ENCODE measurements around the gene DNAI1.

Gene DNAI1

DNA sequence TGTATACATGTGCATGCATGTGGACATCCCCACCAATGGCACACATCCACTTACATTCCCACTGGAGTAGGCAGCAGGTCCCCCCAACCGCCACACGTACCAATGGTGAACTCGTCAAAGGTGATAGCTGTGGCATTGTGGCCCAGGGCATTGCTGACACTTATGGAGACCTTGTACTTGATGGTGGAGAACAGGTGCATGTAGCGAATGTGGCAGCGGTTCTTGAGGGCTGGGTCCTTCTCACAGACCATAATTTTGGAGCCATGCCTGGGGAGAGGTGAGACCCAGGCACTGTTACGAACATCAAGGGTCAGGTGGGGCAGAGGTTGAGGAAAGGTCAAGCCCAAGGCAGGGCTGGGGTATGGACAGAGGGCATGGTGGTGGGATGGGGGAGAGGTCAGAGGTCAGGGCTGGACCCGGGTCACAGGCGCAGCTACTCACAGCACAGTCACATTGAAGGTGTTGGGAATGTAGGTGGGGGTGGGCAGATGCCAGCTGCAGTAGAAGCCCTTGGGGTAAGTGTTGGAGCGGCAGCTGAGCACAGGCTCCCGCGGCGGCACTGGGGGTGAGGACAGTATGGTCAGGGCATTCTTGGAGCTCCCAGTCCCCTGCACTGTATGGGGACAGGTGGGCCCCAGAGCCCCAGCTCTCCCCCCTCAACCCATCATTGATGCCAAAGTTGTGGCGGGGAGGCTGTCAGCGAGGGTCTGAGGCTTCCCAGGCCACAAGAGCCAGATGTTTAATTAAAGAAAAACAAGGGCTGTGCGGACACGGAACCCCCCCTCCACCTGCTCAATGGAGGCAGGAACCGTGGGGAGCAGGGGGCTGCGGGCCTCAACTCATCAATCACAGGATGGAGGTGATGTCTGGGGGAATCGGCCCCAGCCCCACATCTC, 99.1 kb downstream of the DNAI1 start:
- TF ChIP-seq, protein P1, sequence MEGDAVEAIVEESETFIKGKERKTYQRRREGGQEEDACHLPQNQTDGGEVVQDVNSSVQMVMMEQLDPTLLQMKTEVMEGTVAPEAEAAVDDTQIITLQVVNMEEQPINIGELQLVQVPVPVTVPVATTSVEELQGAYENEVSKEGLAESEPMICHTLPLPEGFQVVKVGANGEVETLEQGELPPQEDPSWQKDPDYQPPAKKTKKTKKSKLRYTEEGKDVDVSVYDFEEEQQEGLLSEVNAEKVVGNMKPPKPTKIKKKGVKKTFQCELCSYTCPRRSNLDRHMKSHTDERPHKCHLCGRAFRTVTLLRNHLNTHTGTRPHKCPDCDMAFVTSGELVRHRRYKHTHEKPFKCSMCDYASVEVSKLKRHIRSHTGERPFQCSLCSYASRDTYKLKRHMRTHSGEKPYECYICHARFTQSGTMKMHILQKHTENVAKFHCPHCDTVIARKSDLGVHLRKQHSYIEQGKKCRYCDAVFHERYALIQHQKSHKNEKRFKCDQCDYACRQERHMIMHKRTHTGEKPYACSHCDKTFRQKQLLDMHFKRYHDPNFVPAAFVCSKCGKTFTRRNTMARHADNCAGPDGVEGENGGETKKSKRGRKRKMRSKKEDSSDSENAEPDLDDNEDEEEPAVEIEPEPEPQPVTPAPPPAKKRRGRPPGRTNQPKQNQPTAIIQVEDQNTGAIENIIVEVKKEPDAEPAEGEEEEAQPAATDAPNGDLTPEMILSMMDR (conservative IDR thresholded peaks at IDR 0.05) = no peak
- no peak for TF ChIP-seq ZFX (IDR thresholded peaks at IDR 0.05)
- H3K27ac ChIP-seq = no peak overlapping the region

DNA sequence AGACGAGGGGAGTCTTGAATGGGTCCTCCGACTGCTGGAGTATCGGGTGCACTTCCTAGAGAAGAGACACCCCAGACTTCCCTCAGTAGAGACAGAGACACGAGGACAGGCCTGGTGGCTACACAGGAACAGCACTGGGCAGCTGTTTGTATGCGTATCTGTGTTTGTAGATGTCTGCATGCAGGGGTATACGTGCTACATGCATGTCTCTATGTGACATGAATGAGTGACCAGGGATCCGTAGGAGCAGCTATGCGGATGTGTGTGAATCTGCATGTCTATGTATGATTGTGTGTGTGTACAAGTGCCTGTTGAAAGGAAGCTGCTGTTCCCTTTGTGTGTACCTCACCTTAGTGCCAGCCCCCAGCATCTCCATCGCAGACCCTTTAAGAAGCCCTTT, 99.8 kb downstream of the DNAI1 start:
- TF ChIP-seq, protein P1 (conservative IDR thresholded peaks at IDR 0.05) = no peak
- TF ChIP-seq ZFX (IDR thresholded peaks at IDR 0.05) = no peak

DNA sequence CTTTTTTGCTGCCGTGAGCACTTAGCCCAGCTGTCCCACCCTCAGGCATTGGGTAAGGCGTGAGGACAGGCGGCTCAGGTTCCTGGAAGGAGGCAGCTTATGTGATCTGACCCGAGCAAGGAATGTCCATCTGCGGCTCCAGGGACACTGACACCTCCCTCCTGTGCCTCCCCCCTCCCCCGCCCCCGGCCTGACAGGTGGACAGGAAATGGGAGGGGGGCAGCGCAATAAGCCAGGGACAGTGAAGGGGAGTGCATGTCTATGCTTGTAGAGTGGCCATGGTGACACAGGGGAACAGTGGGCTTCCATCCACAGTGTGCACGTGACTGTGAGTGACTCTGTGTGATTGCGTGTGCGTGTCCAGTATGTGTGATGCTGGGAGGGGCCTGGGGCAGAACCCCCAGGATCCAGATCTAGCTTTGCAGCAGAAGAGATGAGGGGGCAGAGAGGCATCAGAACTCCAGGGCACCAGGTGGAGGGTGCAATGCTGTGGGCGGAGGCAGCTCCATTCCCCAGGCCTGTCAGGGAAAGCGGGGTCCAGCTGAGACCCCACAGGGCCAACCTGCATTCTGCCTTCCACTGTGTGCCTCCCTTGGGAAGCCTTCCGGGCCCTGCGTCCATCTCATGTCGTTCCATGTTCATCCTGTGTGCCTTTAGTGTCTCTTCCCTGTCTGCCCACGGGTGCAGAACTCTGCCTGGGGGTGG, 100.5 kb downstream of the DNAI1 start:
- H3K27ac ChIP-seq = no peak overlapping the region
- TF ChIP-seq ZFX (IDR thresholded peaks at IDR 0.05) = no peak
- TF ChIP-seq, protein P1 (conservative IDR thresholded peaks at IDR 0.05) = no peak

More for the DNA sequence above, 99.8 kb downstream of the DNAI1 start:
- H3K27ac ChIP-seq = no peak overlapping the region

DNA sequence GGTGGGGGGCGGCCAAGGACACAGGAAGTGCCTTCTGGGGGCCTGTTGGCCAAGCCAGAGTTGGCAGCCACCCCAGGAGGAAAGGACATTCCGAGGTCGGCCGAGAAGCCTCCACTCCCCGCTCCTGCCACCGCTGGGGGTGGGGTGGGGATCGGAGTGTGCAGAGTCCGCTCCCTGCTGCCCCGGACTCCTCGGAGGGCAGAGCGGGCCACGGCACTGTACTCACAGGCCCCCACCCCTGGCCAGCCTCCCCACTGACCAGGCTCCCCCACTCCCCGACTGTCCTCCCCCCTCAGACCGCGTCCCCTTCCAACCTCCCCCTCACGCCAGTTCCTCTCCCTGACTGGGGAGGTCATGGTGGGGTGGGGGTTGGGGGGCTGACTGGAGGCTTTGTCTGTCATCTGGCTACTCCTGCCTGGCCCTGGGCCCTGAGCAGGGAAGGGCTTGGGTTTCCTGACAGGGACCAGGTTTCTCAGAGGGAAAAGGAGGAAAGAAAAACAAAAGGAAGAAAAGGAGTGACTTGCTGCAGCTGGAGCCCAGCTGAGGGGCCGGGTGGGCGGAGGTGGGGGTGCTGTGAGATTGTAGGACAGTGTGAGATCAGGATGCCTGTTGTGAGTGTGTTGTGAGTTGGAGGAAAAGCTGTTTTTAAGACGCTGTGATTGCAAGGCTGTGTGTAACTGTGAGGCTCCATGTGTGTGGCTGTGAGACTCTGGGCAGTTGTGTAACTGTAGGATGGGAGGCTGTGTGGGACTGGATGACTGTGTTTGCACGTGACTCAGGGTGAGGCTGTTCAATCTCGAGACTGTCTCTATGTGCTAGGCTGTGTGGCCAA, 101.2 kb downstream of the DNAI1 start:
- no peak overlapping the region for H3K27ac ChIP-seq
- TF ChIP-seq ZFX (IDR thresholded peaks at IDR 0.05) = no peak
- TF ChIP-seq, protein P1 (conservative IDR thresholded peaks at IDR 0.05) = no peak

DNA sequence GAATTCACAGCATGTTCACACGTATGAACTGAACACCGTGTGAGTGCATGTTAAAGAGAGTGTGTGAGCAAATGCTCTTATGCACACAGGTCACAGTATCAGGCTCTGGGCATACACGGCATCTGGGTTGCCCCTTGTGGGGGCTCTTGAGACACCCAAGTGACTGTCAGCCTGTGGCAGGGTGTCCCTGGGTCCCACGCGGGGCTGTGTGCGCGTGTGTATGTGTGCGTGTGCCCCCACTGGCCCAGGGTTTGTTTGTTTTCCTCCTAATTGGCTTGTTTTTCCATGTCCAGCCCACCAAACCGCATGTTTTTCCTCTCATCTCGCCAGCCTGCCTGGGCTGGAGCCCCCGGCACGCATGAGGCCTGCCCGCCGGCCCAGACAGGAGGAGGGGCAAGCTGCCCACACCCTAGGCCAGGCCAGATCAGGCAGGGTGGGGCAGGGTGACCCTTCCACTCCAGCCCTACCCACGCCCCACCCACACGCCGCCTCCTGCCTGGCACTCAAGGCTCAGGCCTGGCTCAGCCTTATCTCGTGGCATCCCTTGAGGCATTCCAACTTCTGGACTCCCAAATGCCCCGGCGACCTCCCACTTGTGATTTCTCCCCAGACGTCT, 102.1 kb downstream of the DNAI1 start:
- H3K27ac ChIP-seq = no peak overlapping the region
- no peak for TF ChIP-seq ZFX (IDR thresholded peaks at IDR 0.05)
- TF ChIP-seq, protein P1 (conservative IDR thresholded peaks at IDR 0.05) = no peak

DNA sequence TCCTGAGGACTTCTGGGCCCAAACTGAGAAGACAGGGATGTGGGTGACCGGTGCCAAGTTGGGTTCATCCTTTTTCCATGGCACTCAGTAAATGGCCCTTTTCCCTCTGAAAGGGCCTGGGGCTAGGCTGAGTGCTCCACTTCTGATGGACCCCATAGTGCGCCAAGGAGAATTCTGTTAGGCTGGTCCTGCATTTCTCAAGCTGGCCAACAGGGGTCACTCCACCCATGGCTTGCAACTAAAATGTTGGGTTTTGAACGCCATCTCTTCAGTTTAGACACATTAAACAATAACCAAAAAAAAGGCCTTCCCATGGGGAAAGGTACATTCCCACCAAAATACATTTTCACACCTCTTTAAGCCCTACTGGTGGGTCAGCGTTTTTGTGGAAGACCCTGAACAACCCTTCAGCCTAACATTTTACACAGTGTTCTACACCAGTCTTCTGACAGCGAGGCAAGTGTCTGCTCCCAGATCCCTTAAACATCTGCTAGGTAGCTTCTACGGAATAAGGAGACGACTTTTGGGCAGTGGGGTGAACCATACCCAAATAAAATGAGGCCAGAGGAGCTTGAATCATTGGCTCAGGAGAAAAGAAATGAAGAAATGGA, 103.6 kb downstream of the DNAI1 start:
- no peak overlapping the region for H3K27ac ChIP-seq
- TF ChIP-seq, protein P1 (conservative IDR thresholded peaks at IDR 0.05) = peak; percentile 85
- TF ChIP-seq ZFX (IDR thresholded peaks at IDR 0.05) = no peak

All from C4-2B (cell line).